Middle frontal gyrus (tissue), 1 donor: Measurements from ENCODE around the gene MGLL.

ENCODE experiments used
- DNase-seq: peaks from one replicate; pipeline ENCODE4 v3.0.0-alpha.2; 2015; ENCODE audit warnings: low spot score; ENCODE audit errors: extremely low spot score

MGLL gene

GRCh38 chr3:127822041-127822681 lies at the start of gene MGLL:
TSS of gene MGLL (minus strand) at chr3:127822515. CDS start at chr3:127822318, 197 bp downstream.
- no peak for DNase-seq

GRCh38 chr3:127870156-127870555 lies 47.8 kb upstream of the MGLL start:
- no peak for DNase-seq

- DNase-seq = no peak
Measured at GRCh38 chr3:127867986-127868385, 45.7 kb upstream of the MGLL start.

GRCh38 chr3:127867412-127867811 lies 45.1 kb upstream of the MGLL start:
- no peak for DNase-seq

GRCh38 chr3:127865941-127866340 lies 43.6 kb upstream of the MGLL start:
- no peak for DNase-seq

- no peak for DNase-seq
Measured at GRCh38 chr3:127860211-127860696, 37.9 kb upstream of the MGLL start.

- no peak for DNase-seq
Measured at GRCh38 chr3:127859730-127860129, 37.4 kb upstream of the MGLL start.

GRCh38 chr3:127858937-127859336 lies 36.6 kb upstream of the MGLL start:
- no peak for DNase-seq

GRCh38 chr3:127858521-127858920 lies 36.2 kb upstream of the MGLL start:
- no peak for DNase-seq

GRCh38 chr3:127857333-127857732 lies 35.0 kb upstream of the MGLL start:
- no peak for DNase-seq

GRCh38 chr3:127856801-127857200 lies 34.5 kb upstream of the MGLL start:
- DNase-seq = no peak

GRCh38 chr3:127855246-127855645 lies 32.9 kb upstream of the MGLL start:
- DNase-seq = no peak

- DNase-seq = no peak
Measured at GRCh38 chr3:127853681-127854080, 31.4 kb upstream of the MGLL start.

GRCh38 chr3:127851899-127852298 lies 29.6 kb upstream of the MGLL start:
- DNase-seq = no peak

- DNase-seq = no peak
Measured at GRCh38 chr3:127849368-127849767, 27.1 kb upstream of the MGLL start.

- DNase-seq = peak; percentile 59
Measured at GRCh38 chr3:127848131-127849129, 26.1 kb upstream of the MGLL start.

GRCh38 chr3:127847236-127847720 lies 25.0 kb upstream of the MGLL start:
- DNase-seq = no peak

GRCh38 chr3:127846576-127846975 lies 24.3 kb upstream of the MGLL start:
- no peak for DNase-seq

GRCh38 chr3:127844326-127844942 lies 22.1 kb upstream of the MGLL start:
- no peak for DNase-seq

- no peak for DNase-seq
Measured at GRCh38 chr3:127840671-127841070, 18.4 kb upstream of the MGLL start.

GRCh38 chr3:127839099-127839498 lies 16.8 kb upstream of the MGLL start:
- DNase-seq = no peak
